Right ventricle myocardium inferior (tissue), 1 donor: ENCODE data around the gene PAM. TPM values are rescaled to one million over a fixed set of nuclear protein-coding genes. Genes with fewer than 3 reads are reported as not detected.

Experiments used
- ATAC-seq: fragments of 200-7000 bp; cut with Tn5 transposase; one replicate; pipeline ENCODE4 v1.9.1; 2020; ENCODE audit warnings: mild to moderate bottlenecking, moderate library complexity
- DNase-seq: peaks from one replicate; pipeline ENCODE4 v3.0.0; 2021; ENCODE audit errors: missing footprints
- intact Hi-C: fragments of 100-400 bp; cut with DNase I; formaldehyde crosslinking; loops from one replicate; pipeline ENCODE4 v1.11.0; 2022
- total RNA-seq: library from RNA; stranded (reverse); fragmentation: NEBNext Ultra II Directional; extraction: Animal tissue kit (Norgen Biotek cat#: 25700); gene quantifications from one replicate; pipeline ENCODE4 v1.2.1, GENCODE V29; 2021
- donor health status: DM: no; HTN: yes; CAD: no; lungs with severe emphysema.

The PAM gene
- total RNA-seq, 1 donor from 2014 or later: 959 TPM

- intact Hi-C loops: loop anchor here (2.0 kb wide), 1 partner anchor 67 kb away; no protein-coding TSS in a partner anchor
- DNase-seq (no peak), ATAC-seq (no peak)
Measured at GRCh38 chr5:102797322-102797884, 42.3 kb downstream of the PAM start.

GRCh38 chr5:102798104-102798785, 43.1 kb downstream of the PAM start:
- intact Hi-C loops: no loop called here
- ATAC-seq (no peak), DNase-seq (no peak)

GRCh38 chr5:102799017-102799416, 43.9 kb downstream of the PAM start:
- DNase-seq (no peak), ATAC-seq (peak; percentile 58)
- intact Hi-C loops: no loop called here

- intact Hi-C loops: no loop called here
- DNase-seq: no peak
- ATAC-seq: no peak
Measured at GRCh38 chr5:102800427-102800826, 45.3 kb downstream of the PAM start.

GRCh38 chr5:102801371-102801770, 46.3 kb downstream of the PAM start:
- intact Hi-C loops: no loop called here
- DNase-seq (no peak), ATAC-seq (no peak)

- no peak for ATAC-seq
- no peak for DNase-seq
- intact Hi-C loops: no loop called here
Measured at GRCh38 chr5:102802708-102803458, 47.8 kb downstream of the PAM start.

- intact Hi-C loops: no loop called here
Measured at GRCh38 chr5:102807878-102808502, 52.9 kb downstream of the PAM start.

GRCh38 chr5:102809033-102809432, 53.9 kb downstream of the PAM start:
- intact Hi-C loops: no loop called here
- DNase-seq (no peak), ATAC-seq (no peak)

More at GRCh38 chr5:102807878-102808502, 52.9 kb downstream of the PAM start:
- no peak for ATAC-seq
- no peak for DNase-seq

- ATAC-seq (no peak), DNase-seq (no peak)
- intact Hi-C loops: no loop called here
Measured at GRCh38 chr5:102811972-102812371, 56.9 kb downstream of the PAM start.

GRCh38 chr5:102813740-102814139, 58.6 kb downstream of the PAM start:
- DNase-seq (no peak), ATAC-seq (no peak)
- intact Hi-C loops: no loop called here

- intact Hi-C loops: no loop called here
- DNase-seq (no peak), ATAC-seq (no peak)
Measured at GRCh38 chr5:102815084-102815483, 60.0 kb downstream of the PAM start.

GRCh38 chr5:102815540-102816332, 60.6 kb downstream of the PAM start:
- intact Hi-C loops: no loop called here
- ATAC-seq (no peak), DNase-seq (no peak)

- intact Hi-C loops: no loop called here
Measured at GRCh38 chr5:102818345-102818744, 63.2 kb downstream of the PAM start.

GRCh38 chr5:102818934-102819333, 63.8 kb downstream of the PAM start:
- ATAC-seq: no peak
- DNase-seq: no peak
- intact Hi-C loops: no loop called here

More at GRCh38 chr5:102818345-102818744, 63.2 kb downstream of the PAM start:
- no peak for DNase-seq
- ATAC-seq: no peak

GRCh38 chr5:102819634-102820033, 64.5 kb downstream of the PAM start:
- intact Hi-C loops: loop anchor here (5.0 kb wide), 1 partner anchor 43 kb away; no protein-coding TSS in a partner anchor

GRCh38 chr5:102823441-102823874, 68.4 kb downstream of the PAM start:
- DNase-seq (no peak), ATAC-seq (no peak)
- intact Hi-C loops: loop anchor here (5.0 kb wide), 1 partner anchor 39 kb away; no protein-coding TSS in a partner anchor

More at GRCh38 chr5:102819634-102820033, 64.5 kb downstream of the PAM start:
- ATAC-seq (no peak), DNase-seq (no peak)

GRCh38 chr5:102826629-102827028, 71.5 kb downstream of the PAM start:
- DNase-seq: no peak
- intact Hi-C loops: no loop called here
- no peak for ATAC-seq

- intact Hi-C loops: no loop called here
- DNase-seq (no peak), ATAC-seq (no peak)
Measured at GRCh38 chr5:102830241-102830640, 75.1 kb downstream of the PAM start.

- intact Hi-C loops: no loop called here
- ATAC-seq: no peak
- no peak for DNase-seq
Measured at GRCh38 chr5:102832445-102832844, 77.3 kb downstream of the PAM start.
